ENCODE data around the gene HOXB5. TPM values are rescaled to one million over a fixed set of nuclear protein-coding genes. Genes with fewer than 3 reads are reported as not detected.

Gene HOXB5
- total and polyA plus RNA-seq, 2 of the 4 experiments (the other 2 are of a cell fraction), result 0.54 to 18.0 TPM

DNA sequence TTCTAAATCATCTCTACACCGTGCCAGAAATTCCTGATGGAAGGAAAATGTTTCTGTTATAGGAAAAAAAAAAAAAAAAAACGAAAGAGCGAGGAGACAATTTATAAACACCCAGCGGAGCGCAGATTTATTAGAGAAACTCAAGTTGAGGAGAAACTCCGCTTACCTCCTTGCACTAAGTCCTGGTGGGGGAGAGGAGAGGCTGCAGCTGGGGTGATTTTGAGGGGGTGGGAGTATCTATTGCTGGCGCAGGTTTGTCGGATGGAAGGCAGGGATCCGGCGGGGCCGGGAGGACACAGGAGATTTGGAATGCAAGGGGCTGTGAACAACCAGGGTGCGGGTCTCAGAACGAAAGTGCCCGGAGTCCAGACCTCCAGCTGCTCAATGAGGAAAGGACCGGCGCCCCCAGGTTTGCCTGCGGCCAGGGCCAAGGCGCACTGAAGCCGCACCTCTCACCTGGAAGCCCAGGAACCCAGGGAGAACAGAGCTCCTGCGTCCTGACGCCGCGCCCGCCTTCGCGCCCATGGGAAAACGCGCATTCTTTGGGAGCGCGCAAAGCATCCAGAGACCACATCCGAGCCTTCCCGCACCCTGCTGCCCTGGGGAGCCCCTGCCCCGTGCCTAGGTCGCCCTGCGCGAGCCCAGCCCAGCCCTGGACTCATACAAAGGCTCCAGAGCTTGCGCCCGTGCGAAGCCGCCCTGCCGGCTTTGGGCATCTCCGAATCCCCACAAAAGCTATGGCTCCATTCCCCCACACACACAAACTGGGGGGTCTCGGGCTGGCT, 24.1 kb upstream of the HOXB5 start:
- Histone ChIP-seq H2BK120ac (ENCODE audit: low read depth, low read length) (no peak overlapping the region), H3K4me1 (ENCODE audit: control insufficient read depth, insufficient read depth, low read length) (no peaks in the 10 kb centered on the region; the same call in 1 of the 2 replicates), H3K36me3 (ENCODE audit: control insufficient read depth, insufficient read depth, low read length) (no peaks in the 10 kb centered on the region), H2AK5ac (ENCODE audit: low read depth, low read length) (no peak overlapping the region), H2BK5ac (ENCODE audit: low read depth, low read length, poor library complexity, severe bottlenecking) (no peak overlapping the region), H3K18ac (ENCODE audit: low read depth, low read length) (no peak overlapping the region), H3K9me3 (ENCODE audit: control insufficient read depth, insufficient read depth, low read length) (peaks cover 2% of the 10 kb centered on the region; the same call in 1 of the 2 replicates), H2AFZ (replicated peaks; ENCODE audit: low read length, poor library complexity) (peak overlapping the region; percentile 38), H3K4ac (ENCODE audit: low read depth, low read length) (no peak overlapping the region), H3K79me1 (ENCODE audit: low read depth in 1 of 2, low read length in 2 of 2) (0 out of 4 replicates have a peak, but pooled peaks cover 0 to under 1% of the 10 kb centered on the region in 2 experiments), H3K4me2 (ENCODE audit: low read depth, low read length) (peak overlapping the region; percentile 33; the same call in 1 of the 2 replicates), H3K4me3 (ENCODE audit: insufficient read depth, low read depth, low read length) (no peak overlapping the region), H2BK20ac (ENCODE audit: low read depth, low read length) (no peak overlapping the region), H4K8ac (ENCODE audit: low read depth in 2 of 2, low read length in 2 of 2) (no peak overlapping the region), H4K20me1 (ENCODE audit: insufficient read depth, low read length) (peaks cover 4% of the 10 kb centered on the region; the same call in 1 of the 2 replicates), H3K9ac (ENCODE audit: low read depth, low read length) (no peak overlapping the region), H3K27ac (ENCODE audit: insufficient read depth, low read length) (no peak overlapping the region), H3K9me1 (ENCODE audit: insufficient read depth, low read length) (no peaks in the 10 kb centered on the region), H3K27me3 (ENCODE audit: control insufficient read depth, insufficient read depth, low read length) (peaks cover 72% of the 10 kb centered on the region), H3K56ac (ENCODE audit: extremely low read depth, insufficient read depth, low read length) (no peak overlapping the region), H3K23ac (ENCODE audit: low read depth, low read length) (peak overlapping the region; percentile 45; the same call in 1 of the 2 replicates), H4K91ac (ENCODE audit: insufficient read depth, low read depth, low read length) (no peak overlapping the region), H4K5ac (ENCODE audit: low read depth, low read length) (no peak overlapping the region), H2AK9ac (replicated peaks; ENCODE audit: low read depth, low read length, poor library complexity) (no peak overlapping the region), H3K14ac (replicated peaks; ENCODE audit: low read depth, low read length) (no peak overlapping the region), H2BK15ac (ENCODE audit: low read depth, low read length) (no peak overlapping the region)
- in situ Hi-C loops (cut with MboI; ENCODE audit: low sequenced_read_pairs) (no loop called here), intact Hi-C loops (cut with micrococcal nuclease) (loop anchor here (1.0 to 2.0 kb wide), 6 partner anchors 281 to 591 kb away; no protein-coding TSS in a partner anchor), dilution Hi-C loops (cut with HindIII; ENCODE audit: low sequenced_read_pairs, unreplicated experiment) (no loop called here)
- TF ChIP-seq NFE2L2 (IDR thresholded peaks at IDR 0.05; ENCODE audit: low read depth, low read length) (no peak), POLR2A (IDR thresholded peaks at IDR 0.05; ENCODE audit: low read depth, low read length) (no peak), RAD21 (IDR thresholded peaks at IDR 0.05; ENCODE audit: low read length) (no peak), FOS (IDR thresholded peaks at IDR 0.05; ENCODE audit: low read depth, low read length) (no peak), CHD1 (IDR thresholded peaks at IDR 0.05; ENCODE audit: low read depth, low read length) (no peak), BHLHE40 (IDR thresholded peaks at IDR 0.05; ENCODE audit: low read depth, low read length) (no peak), MXI1 (IDR thresholded peaks at IDR 0.05; ENCODE audit: borderline replicate concordance, low read depth, low read length) (no peak), RCOR1 (IDR thresholded peaks at IDR 0.05; ENCODE audit: insufficient replicate concordance, low read length) (no peak), SMC3 (IDR thresholded peaks at IDR 0.05; ENCODE audit: low read depth, low read length) (no peak), MAZ (IDR thresholded peaks at IDR 0.05; ENCODE audit: borderline replicate concordance, low read depth, low read length) (no peak), CEBPB (IDR thresholded peaks at IDR 0.05; ENCODE audit: low read depth, low read length) (no peak)
- TF ChIP-seq, protein P1, sequence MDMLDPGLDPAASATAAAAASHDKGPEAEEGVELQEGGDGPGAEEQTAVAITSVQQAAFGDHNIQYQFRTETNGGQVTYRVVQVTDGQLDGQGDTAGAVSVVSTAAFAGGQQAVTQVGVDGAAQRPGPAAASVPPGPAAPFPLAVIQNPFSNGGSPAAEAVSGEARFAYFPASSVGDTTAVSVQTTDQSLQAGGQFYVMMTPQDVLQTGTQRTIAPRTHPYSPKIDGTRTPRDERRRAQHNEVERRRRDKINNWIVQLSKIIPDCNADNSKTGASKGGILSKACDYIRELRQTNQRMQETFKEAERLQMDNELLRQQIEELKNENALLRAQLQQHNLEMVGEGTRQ (IDR thresholded peaks at IDR 0.05; ENCODE audit: low read depth, low read length), result no peak
- TF ChIP-seq, protein P2, sequence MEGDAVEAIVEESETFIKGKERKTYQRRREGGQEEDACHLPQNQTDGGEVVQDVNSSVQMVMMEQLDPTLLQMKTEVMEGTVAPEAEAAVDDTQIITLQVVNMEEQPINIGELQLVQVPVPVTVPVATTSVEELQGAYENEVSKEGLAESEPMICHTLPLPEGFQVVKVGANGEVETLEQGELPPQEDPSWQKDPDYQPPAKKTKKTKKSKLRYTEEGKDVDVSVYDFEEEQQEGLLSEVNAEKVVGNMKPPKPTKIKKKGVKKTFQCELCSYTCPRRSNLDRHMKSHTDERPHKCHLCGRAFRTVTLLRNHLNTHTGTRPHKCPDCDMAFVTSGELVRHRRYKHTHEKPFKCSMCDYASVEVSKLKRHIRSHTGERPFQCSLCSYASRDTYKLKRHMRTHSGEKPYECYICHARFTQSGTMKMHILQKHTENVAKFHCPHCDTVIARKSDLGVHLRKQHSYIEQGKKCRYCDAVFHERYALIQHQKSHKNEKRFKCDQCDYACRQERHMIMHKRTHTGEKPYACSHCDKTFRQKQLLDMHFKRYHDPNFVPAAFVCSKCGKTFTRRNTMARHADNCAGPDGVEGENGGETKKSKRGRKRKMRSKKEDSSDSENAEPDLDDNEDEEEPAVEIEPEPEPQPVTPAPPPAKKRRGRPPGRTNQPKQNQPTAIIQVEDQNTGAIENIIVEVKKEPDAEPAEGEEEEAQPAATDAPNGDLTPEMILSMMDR (conservative IDR thresholded peaks at IDR 0.05; ENCODE audit: low read depth, low read length), result no peak
- ChIA-PET POLR2A (ENCODE audit: unreplicated experiment) (no interaction called here), CTCF (interaction anchor here (0.6 to 1.5 kb wide), 7 partner anchors 9 to 592 kb away, joined by 3 to 4 read pairs (median 3); no protein-coding TSS in a partner anchor)
- ATAC-seq (ENCODE audit: low read depth) (no peak), DNase-seq (no peak)
- BruUV-seq (replicated peaks), result no TSS peak
- WGBS, 2 experiments (ENCODE audit: extremely low coverage in 2 of 2, insufficient read length in 1 of 2), result 3% methylated on average over 25 of the region's 43 CpGs; no CpG with 5 or more reads in 1 of the 2 experiments
